GM18861 (cell line): ENCODE results near the gene CTNNA2.

Source experiments
- ATAC-seq: cut with Tn5 transposase; IDR thresholded peaks from one replicate; pipeline ENCODE4 v1.9.1; 2021; ENCODE audit not compliant: unreplicated experiment

CTNNA2 gene

DNA sequence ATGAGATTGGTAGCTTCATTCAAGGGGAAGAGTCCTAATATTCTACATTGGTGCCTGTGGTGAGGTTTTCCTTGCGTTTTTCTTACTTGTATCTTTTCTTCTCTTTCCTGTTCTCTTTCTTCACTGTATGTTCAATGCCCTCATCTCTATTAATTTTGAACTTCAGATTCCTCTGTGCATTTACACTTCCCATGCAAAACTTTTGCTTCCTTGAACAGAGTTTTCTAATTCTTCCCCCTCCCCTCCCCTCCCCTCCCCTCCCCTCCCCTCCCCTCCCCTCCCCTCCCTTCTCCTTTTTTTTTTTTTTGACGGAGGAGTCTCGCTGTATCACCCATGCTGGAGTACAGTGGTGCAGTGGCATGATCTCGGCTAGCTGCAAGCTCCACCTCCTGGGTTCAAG lies 403.4 kb downstream of the CTNNA2 start:
- no peak for ATAC-seq

DNA sequence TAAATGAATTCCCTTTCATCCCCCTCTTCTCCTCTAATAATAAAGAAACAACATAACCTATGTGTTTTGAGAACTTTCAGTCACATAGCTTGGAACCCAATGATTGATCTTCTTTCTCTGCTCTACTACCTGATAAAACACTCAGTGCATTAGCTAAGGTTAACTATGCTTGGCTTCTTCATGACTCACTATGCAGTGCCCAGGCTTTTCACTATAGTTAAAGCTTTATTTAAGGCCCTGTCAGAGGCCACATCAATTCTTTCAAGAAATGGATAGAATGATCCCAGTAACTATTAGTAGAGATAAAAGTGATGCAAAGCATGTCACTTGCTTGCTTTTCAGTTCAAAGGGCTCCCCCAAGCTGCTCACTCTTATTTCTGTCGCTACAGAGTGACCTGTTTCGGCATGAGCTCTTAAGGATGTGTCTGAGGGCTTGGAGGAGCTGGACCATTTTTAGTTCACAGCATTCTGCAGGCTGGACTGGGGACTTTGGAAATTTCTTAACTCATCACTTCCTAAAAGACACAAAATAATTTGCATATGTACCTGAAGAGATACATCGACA lies 407.7 kb downstream of the CTNNA2 start:
- ATAC-seq = no peak

DNA sequence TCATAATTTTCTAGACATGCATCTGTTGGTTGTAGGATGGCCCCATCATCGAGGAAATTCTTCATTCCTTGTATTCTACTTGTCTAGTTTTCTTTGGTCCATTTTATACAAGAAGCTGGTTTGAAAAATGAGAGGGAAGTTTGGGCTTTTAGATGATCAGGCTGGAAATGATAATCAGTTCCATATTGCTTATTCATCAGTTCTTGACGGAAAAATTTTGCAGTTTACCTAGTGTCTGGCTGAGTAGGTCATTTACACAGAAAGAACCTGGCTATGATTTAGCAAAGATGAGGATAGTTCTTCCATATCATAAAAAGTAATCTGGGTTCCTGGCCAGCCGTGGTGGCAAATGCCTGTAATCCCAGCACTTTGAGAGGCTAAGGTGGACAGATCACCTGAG lies 416.8 kb downstream of the CTNNA2 start:
- no peak for ATAC-seq

DNA sequence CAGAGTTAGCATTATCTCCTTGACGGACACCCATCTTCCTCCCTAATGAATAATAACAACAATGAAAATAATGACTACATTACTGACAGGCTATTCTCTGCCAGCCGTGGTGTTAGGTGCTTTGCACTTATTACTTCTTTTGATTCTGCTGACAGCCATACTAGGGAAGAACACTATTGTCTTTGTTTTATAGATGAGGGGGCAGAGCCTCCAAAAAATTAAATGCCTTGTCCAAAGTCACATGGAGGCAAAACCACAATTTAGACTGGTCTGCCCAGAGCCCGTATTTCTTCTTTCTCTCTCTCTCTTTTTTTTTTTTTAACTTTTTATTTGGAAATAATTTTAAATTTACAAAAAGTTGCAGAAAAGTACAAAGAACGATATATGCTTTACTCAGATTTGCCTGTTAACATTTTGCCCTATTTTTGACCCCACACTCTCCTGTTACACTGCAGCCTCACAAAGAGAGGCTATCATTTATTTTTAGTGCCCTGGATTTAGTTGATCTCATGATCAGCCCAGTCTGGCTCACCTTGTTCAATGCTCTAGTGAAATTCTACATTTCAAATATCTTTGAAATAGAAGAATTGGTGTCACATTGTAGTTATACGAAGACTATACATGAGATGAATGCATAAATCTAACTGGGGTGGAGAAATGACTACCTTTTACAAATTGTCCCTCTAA lies 422.3 kb downstream of the CTNNA2 start:
- ATAC-seq = no peak

DNA sequence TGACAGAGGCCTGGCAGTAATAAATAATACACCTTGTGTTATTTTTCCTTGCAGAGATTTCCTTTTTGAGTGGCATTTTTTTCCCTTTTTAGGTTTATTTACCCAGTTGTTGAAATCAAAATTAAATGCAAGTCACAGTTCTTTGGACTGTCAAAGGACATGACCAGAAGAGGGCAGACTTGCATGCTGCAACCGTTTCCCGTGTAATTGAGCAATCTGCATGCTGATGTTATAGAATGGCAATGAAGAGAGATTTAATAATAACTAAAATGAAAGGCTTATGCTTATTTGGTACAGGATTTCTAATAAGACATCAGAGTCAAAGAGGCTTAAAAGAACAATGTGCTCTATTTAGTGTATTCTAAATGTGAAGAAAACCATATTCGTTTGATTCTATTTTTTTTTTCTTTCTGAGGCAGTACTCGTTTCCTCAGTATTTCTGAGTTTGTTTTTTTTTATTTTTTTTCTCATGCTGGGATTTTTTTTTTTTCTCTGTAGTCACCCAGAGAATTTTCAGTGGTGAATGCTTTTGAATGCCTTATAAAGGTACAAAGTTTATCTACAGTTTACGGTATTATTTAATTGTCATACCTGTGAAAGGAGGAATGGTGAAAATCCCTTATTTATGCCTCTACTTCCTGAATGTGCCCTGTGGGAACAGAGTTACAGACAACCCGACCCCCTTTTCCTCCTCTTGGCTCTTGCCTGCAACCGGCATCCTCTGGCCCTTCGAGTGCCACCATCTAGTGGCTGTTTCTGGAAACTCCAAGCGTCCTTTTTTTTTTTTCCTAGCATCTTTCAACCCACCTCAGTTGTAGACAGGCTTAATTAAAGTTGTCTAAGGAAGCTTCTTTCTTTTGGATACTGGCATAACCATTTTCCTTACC lies 423.2 kb downstream of the CTNNA2 start:
- peak; percentile 72 for ATAC-seq

DNA sequence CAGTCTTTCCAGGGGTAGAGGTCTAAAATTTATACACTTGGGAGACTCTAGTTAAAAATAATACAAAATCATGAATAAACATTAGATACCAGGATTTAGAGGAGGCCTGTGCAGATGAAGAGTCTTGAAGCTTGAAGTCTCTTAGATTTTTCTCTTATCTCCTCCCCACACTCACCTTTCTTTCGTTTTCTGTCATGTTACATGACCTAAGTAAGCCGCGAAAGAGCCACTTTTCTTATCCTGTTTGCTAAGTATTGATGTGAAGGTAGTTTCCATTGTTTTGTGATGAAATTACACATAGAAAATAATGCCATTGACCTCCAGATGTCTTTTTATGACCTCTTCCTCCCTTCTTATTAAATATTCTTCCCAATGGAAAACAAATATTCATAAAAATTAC lies 423.9 kb downstream of the CTNNA2 start:
- no peak for ATAC-seq

DNA sequence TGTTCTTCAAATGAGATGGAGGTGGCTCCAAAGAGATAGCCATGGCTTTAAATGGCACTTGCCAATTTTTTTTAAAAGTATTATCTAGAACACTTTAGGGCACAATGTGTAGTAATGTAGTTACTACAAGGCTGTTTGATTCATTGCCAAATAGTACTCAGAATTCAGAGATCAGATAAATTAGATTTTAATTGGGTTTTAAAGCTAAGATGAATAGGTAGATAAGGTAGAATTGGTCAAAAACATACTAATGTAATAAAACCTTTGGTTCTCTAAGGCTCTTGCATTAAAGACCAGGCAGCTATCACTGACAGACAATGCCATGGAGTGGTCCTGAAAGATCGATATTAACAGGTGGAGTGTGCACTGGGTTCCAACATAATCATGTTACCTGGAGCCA lies 425.8 kb downstream of the CTNNA2 start:
- no peak for ATAC-seq

DNA sequence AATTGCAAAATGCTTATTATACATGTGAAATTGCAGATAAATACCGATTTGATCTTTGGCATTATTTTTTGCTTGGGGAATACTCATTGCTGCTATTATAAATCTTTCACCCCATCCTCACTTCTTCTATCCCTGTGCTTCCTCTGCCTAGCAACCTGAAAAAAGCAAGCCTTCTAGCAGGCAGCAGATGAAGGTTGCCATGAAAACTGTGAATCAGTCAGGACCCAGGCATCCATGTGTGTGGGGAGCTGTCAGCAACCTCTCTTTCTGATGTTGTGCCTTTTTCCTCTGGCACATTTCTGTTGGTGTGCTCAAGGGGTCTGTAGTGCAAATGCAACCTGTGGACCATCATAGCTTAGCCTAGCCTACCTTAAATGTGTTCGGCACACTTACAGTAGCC lies 427.5 kb downstream of the CTNNA2 start:
- ATAC-seq = no peak

DNA sequence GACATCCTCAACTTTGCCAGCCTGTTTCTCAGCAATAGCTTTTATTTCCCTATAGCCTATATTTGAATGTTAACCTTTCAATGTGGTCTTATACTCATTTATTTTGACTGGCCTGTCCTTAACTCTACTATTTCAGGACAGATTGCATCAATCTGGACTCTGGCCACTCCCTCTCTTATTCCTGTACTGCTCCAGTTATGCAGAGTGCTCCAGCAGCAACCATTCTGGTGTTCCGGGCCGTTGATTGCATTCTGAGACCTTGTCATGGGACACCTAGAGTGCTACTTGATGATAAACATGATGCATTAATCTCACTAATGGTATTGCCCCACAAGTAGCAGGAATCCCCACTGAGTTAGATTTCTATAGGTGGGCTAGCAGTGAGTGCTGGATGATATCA lies 428.3 kb downstream of the CTNNA2 start:
- ATAC-seq = no peak

DNA sequence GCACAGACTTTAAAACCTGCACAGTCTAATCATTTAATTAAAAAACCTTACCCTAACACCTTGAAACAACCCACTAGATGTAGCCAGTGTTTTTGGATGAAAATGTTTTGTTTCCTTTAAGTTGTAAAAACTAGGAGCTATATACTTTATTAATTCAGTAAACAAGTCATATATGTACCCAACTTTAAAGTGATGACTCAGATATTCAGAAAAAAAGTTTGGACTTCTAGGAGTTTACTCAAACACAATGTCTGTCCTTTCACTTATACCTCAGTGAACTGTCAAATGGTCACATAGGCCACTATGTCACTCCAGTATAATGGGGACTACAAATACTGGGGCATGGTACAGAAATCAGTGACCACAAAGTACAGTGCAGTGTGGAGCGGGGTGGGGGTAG lies 431.4 kb downstream of the CTNNA2 start:
- ATAC-seq = no peak

DNA sequence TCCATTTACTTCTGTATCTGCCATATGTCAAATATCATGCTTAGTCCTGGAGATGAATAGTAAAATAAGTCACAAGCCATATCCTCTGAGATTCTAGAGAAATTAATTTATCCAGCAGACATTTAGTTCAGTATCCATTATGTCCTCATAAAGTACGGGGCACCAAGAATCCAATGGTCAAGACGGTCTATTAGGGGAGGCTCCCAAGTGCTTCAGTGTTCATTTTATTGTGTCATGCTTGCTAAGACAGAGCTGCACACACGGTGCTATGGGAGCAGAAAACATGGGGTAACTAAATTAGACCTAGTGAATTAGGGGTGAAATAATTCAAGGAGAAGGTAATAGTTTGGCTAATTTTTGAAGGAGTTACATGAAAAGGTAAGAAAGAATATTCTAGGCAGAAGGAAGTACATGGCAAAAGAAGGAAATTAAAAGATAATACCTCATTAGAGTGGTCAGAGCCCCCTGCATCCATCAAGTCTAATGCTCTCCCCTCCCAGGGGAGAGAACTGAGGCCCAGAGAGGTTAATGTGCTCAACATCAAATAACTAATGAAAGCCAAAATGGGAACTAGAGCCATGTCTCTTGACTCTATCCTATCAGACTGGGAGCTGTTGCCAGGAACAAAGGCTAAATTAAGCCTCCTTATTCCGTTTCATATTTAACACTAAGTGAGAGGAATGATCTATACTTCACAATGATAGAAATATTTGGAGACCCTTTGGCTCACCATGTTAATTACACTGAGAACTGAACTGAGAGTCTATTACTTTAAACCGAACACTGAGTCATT lies 433.0 kb downstream of the CTNNA2 start:
- no peak for ATAC-seq

DNA sequence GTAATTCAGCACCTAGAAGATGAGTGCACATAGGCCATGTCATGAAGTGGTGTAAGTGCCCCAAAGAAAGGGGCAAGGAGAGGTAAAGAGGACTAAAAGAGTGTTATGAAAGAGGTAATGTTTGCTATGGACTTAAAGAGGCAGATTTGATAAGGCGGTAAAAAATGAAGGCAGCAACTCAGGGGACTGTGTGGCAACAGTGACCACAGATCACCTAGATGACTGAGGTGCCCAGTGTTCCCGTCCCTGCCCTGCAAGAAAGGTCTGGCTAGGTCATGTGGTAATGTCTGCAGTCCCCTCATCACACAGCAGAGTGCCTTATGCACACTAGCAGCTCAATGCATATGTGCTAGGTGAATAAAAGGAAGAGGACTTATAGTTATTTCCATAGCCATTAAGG lies 434.9 kb downstream of the CTNNA2 start:
- no peak for ATAC-seq

DNA sequence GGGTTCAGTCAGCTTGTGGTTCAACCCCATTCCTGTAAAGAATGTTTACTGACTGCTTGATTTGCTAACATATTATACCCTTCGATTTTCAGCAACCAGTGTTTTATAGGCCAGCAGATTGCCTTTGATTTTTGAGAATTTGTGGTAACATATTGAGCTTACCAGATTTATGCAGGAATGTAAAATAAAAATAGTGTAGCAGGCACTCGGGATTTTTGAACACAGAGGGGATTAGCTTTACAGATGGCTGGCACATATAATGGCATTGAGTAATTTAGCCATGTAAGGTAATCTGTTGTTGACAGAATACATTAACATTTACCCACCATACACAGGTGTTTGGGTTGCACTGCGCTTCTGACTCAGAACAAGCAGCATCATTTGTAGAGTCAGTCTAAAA lies 437.7 kb downstream of the CTNNA2 start:
- no peak for ATAC-seq

DNA sequence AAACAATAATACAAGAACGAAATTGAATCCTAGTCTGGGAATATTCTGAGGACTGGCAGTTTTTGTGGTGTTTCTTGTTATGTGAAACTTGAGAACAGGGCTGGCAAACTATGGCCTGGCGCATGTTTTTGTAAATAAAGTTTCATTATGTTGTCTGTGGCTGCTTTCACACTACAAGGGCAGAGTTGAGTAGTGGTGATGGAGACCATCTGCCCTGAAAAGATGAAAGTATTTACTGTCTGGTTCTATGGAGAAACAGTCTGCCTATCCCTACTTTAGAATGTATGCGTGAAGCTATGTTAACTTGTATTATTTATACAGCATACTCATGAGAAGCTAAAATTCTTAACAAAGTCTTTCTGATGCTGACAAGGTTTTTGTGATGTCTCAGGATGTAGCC lies 439.8 kb downstream of the CTNNA2 start:
- ATAC-seq = no peak

DNA sequence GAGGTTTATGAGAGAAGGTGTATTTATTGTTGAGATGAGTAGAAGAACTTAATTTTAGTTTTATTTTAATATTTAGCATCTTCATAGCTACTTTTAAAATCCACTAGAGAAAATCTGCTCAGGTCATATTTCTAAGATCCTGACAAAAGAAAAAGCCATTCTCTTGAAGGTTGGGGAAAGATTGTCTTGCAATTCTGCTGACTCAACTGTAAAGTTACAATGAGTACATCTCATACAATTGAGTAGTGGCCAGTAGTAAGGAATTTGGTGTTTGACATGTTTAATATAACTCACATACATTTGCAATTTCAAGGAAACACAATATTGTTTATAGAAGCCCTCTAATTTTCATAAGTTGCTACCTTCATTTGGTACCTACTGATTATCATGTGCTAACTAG lies 447.2 kb downstream of the CTNNA2 start:
- no peak for ATAC-seq

DNA sequence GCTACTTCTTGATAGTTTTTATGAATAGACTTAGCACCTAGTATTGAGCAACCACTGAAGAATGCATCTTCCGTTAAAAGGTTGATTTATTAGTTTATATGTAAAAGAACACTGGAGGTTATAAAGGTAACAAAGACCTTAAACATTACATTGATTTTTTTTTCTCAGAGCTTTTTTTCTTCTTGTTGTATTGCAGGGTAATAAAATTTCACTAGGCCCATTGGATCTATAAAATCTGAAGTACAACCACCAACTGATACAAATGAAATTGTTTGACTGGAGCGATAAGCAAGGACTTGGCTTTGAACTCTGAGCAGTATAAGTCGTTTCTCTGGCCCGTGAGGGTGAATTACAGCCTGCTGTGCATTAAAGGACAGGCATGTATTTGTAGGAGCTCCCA lies 447.7 kb downstream of the CTNNA2 start:
- no peak for ATAC-seq

DNA sequence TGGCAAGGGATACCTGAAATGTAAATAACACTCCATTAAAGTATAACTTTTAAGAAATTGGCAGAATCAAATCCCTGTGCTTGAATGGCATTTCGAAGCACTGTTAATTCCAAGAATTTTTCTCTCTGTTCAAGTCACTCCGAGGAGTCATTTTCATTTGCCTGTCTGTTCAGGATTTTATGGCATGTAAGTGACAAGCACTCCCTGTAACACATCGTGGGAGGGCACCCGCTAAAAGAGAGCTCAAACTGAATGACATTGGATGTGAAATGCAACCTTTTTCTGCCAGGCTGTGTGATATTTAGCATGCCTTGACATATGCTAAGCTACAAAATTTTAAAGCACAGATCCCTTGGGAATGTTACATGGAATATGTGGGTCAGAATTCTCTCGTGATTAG lies 452.1 kb downstream of the CTNNA2 start:
- ATAC-seq = no peak

DNA sequence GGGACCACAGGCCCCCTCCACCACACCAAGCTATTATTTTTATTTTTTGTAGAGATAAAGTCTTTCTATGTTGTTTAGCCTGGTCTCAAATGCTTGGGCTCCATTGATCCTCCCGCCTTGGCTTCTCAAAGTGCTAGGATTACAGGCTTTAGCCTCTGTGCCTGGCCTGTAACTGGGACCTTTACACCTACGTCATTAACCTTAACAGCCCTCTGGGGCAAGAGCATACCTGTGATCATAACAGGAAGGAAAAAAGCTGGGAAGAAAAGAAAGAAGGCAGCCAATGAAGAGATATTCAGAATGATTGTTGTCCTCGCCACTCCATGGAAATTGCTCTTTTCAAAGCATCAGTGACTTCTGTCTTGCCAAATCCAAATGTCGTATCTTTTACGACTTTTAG lies 453.5 kb downstream of the CTNNA2 start:
- ATAC-seq = no peak

DNA sequence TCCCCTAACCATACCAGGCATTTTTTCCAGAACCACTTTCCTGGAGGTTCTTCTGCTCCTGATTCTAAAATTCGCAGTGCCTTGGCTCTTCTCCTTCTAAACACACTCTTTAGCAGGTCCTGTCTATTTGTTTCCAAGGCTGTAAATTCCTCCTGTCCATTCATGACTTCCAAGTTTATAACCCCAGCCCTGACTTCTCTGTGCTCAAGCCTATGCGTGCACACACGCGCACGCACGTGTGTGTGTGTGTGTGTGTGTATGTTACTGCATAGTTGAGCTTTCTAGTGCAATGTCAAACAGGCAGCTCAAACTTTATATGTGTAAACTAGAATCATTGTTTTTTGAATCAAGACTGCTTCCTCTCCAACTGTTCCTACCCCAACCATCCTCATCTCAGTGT lies 454.0 kb downstream of the CTNNA2 start:
- no peak for ATAC-seq

DNA sequence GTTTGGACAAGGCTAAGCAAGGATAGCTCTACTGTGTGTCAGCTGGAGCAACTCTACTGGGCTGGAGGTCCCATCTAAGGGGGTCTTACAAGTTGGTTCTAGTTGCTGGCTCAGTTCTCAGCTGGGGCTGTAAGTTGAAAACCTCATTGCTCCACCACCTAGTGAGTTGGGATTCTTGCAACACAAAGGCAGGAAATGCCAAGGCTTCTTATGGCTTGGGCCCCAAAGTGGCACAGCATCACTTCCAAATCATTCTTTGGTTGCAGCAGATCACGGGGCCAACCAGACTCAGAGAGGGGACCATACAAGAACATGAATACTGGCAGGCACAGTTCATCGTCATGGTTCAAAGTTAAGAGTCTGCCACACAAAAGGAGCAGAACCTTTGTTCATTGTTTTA lies 459.0 kb downstream of the CTNNA2 start:
- no peak for ATAC-seq

DNA sequence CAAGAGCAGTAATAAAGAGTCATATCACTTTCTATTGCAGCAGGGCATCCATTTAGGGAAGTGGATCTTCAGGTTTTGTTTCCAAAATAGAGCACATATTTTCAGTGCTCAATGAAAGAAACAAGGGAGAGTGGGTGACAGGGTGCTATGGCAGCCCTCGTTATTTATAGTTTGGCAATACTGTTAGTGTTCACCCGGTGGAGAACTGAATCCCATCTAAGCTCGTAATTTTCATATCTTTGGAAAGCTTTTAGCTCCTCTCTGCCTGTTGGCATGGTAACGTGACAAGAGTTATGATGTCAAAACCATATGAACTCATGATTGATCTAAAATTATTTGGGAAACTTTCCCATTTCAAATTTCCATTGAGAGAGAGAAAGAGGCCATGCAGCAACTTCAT lies 459.8 kb downstream of the CTNNA2 start:
- no peak for ATAC-seq
